C4-2B (cell line): ENCODE measurements around the gene C1orf94.

ENCODE experiments used
- H3K27ac ChIP-seq: fragments of 450-650 bp; 2 replicates; pipeline ENCODE4 v1.5.1; 2017
- ZFX ChIP-seq: fragments of 450-650 bp; IDR thresholded peaks from 2 replicates; pipeline ENCODE4 v1.6.1; 2017
- TF ChIP-seq, protein P1 (sequence below): fragments of 450-650 bp; conservative IDR thresholded peaks from 2 replicates; pipeline ENCODE4 v1.5.1; 2017; ENCODE audit warnings: mild to moderate bottlenecking

Gene C1orf94

DNA sequence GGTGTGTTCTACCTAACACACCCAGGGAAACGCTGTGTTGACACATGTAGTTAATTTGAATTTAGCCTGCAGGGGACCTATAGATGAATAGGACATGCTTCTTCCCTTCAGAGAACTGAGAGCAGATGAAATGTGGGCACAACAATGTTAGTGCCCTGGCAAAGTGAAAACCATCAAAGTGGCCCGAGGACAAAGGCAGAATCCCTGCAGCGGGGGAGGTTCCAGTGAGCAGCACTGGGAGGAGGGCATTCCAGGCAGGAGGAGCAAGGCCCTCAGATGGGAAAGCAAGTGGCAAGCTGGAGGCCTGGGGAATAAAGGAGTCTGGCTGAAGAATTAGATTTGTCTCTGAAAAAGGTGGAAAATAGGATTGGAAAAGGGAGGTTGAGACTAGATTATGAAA lies 37.2 kb downstream of the C1orf94 start:
- TF ChIP-seq, protein P1, sequence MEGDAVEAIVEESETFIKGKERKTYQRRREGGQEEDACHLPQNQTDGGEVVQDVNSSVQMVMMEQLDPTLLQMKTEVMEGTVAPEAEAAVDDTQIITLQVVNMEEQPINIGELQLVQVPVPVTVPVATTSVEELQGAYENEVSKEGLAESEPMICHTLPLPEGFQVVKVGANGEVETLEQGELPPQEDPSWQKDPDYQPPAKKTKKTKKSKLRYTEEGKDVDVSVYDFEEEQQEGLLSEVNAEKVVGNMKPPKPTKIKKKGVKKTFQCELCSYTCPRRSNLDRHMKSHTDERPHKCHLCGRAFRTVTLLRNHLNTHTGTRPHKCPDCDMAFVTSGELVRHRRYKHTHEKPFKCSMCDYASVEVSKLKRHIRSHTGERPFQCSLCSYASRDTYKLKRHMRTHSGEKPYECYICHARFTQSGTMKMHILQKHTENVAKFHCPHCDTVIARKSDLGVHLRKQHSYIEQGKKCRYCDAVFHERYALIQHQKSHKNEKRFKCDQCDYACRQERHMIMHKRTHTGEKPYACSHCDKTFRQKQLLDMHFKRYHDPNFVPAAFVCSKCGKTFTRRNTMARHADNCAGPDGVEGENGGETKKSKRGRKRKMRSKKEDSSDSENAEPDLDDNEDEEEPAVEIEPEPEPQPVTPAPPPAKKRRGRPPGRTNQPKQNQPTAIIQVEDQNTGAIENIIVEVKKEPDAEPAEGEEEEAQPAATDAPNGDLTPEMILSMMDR: no peak
- no peak for TF ChIP-seq ZFX
- H3K27ac ChIP-seq: no peak overlapping the region

DNA sequence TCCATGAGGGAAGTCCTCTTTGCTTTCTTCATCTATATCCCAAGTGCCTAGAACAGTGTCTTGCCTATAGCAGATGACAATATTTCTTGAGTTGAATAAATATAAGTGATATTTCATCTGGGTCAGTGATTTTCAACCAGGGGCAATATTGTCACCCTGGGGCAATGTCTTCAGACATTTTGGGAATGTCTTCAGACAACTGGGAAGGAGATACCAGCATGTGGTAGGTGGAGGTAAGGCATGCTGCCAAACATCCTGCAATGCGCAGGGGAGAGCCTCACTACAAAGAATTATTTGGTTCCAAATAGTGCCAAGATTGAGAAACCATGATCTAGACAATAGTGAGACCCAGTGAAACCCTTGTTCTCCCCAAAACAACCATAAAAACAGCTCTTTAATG lies 54.7 kb downstream of the C1orf94 start:
- H3K27ac ChIP-seq: no peak overlapping the region
- TF ChIP-seq, protein P1: no peak

DNA sequence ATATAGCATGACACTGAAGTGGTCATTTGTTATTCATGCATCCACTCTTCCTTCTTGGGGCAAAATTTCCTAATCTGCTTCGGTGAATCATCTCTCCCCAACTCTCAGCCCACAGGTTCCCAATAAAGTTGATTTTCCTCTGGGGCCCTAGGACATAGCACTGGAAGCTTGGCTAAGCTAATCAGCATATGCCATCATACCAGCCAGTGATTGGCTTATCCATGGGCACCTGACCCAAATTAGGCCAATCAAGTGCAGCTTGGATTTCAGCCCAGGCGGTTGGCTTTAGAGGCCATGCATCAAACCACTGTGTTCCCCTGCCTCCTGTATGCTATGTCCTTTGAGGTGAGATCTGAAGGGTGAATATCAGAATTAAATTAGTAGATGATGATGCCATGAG lies 58.9 kb downstream of the C1orf94 start:
- H3K27ac ChIP-seq: no peak overlapping the region
- TF ChIP-seq, protein P1: no peak
- TF ChIP-seq ZFX: no peak

DNA sequence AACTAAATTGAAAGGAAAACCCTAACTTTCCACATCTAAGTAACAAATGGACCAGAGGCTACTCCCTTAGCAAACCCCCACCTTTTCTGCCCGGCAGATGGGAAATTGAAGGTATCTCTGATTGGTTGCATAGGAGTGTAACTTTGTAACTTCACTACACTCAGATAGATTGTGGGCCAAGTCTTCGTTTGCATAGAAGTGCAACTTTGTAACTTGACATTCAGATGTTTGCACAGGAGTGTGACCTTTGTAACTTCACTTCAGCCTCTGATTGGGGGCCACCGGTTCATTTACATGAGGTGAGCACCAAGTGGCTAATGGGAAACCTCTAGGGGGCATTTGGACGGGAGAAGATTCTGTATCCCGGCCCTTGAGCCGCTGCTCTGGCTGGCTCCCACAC lies 59.4 kb downstream of the C1orf94 start:
- TF ChIP-seq, protein P1: no peak
- TF ChIP-seq ZFX: no peak
- H3K27ac ChIP-seq: no peak overlapping the region

DNA sequence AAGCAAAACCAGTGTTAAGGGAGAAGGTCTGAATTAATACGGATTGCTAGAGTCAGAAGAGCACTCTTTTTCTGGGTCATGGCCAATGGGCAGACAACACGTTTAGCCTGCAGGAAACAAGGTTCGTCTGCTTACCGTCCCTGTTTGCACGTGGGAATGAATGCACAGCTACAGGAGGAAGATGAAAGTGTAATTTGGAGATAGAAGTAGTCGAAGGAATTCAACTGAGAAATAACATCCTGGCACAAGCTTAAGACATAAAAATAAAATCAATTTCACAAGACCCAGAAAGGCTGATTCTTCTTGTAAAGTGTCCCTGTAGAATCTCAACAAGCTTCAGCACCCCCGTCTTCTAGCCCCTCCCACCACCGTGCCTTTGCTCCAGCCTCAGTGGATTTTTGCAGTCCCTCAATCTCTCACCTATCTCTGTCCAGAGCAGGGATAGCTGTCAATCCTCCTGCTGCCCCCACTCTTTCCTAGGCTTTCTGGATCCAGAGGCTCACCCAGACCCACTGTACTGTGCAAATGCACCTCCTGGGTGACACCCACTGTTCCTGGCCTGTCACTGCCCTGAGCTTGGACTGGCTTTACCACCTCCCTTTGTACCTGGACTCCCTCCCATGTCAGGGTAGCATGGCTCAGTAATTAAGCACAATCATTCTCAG lies 60.6 kb downstream of the C1orf94 start:
- TF ChIP-seq, protein P1: no peak
- no peak for TF ChIP-seq ZFX
- H3K27ac ChIP-seq: no peak overlapping the region

DNA sequence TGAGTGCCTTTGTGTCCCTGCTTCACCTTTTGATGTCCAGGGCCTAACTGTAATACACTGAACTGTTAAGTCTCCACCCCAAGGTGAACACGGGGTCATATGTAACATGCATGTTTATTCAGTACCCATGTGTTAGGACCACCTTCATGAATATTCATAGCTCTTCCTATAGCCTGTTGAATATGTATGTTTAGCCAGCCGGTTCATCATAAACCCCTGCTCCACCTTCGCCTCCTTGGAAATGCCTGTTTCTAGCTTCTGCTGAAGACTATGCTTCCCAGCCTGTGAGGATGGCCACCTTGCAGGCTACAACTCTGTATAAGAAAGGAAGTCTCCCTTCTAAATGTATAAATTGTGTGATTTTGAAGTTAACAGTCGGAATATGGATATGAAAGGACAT lies 69.3 kb downstream of the C1orf94 start:
- TF ChIP-seq ZFX: no peak
- no peak overlapping the region for H3K27ac ChIP-seq

DNA sequence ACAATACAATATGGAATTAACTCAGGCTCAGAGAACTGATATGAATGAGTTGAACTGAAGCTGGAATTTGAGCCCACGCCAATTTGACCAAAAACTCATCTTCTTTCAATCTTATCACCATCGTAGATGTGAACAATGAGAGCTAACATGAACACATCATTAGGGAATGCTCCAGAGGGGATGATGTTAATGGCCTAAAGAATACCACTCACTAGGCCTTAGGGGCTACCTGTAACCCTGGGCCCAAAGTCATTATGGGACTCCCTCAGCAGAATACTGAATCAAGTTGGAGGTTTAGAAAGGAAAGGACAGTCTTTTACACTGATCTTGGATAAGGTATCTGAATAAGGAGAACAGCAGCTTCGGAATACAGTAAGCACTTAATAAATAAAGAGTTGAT lies 73.6 kb downstream of the C1orf94 start:
- H3K27ac ChIP-seq: no peak overlapping the region
- no peak for TF ChIP-seq ZFX
- TF ChIP-seq, protein P1: no peak
